GM18520 (cell line): Measurements from ENCODE around the gene FAM24A.
"Not testable (repeated sequence)": the region's sequence is repeated elsewhere in the genome, so short reads cannot be mapped to it uniquely, and the experiment has no call there.

ENCODE experiments used
- ATAC-seq: cut with Tn5 transposase; IDR thresholded peaks from one replicate; pipeline ENCODE4 v1.9.1; 2021; ENCODE audit not compliant: unreplicated experiment

FAM24A gene, protein sequence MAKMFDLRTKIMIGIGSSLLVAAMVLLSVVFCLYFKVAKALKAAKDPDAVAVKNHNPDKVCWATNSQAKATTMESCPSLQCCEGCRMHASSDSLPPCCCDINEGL

DNA sequence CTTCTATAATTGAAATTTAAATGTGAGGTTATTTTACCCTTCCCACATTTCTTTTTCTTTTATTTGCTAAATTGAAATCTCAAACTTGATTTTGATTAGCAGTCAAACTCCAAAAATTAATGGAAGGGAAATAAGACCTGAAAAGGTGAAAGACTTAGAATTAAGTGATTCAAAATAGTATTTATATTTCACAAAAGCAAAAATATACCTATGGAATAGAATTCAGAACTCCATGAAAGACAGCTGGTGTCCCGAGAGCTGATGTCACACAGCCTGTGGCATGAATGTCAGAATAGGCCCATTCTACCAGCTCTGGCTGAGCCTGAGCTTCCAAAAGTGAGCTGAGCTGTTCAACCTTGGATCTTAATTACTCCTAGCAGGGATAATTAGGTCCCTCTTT lies at the start of gene FAM24A:
FAM24A (plus strand) TSS at position 301 of the 400 bp plus-strand sequence. CDS start 1,025 bp downstream, outside the sequence.
- ATAC-seq = no peak

- no peak for ATAC-seq
Measured at GRCh38 chr10:122861711-122862161, 48.7 kb upstream of the FAM24A start.

- ATAC-seq = no peak
Measured at GRCh38 chr10:122863216-122864193, 46.9 kb upstream of the FAM24A start.

GRCh38 chr10:122864194-122864592 lies 46.2 kb upstream of the FAM24A start:
- no peak for ATAC-seq

GRCh38 chr10:122864901-122865300 lies 45.5 kb upstream of the FAM24A start:
- no peak for ATAC-seq

- ATAC-seq = not testable (repeated sequence)
Measured at GRCh38 chr10:122866757-122867482, 43.5 kb upstream of the FAM24A start.

GRCh38 chr10:122868768-122869167 lies 41.6 kb upstream of the FAM24A start:
- not testable (repeated sequence) for ATAC-seq

- ATAC-seq = not testable (repeated sequence)
Measured at GRCh38 chr10:122871947-122872346, 38.5 kb upstream of the FAM24A start.

- ATAC-seq = no peak
Measured at GRCh38 chr10:122875843-122876466, 34.5 kb upstream of the FAM24A start.

DNA sequence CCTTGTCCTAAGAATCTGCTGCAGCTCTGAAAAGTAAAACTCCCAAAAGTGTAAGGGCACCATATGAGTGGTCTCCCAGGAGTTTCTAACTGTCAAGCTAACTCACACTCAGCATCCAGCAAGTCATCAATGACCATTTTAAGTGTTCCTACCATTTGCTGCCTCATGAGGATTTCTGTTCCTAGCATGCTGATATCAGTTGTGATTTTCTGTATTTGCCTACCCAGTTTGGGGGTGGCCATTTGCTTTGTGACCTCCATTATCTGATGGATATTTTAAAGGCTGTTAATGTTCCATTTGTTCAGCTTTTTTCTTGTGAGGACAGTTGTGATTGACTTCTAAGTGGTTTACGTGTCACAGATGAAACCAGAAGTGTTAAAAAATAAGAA lies 33.9 kb upstream of the FAM24A start:
- no peak for ATAC-seq

GRCh38 chr10:122877264-122877663 lies 33.1 kb upstream of the FAM24A start:
- no peak for ATAC-seq

- ATAC-seq = no peak
Measured at GRCh38 chr10:122878799-122879338, 31.5 kb upstream of the FAM24A start.

DNA sequence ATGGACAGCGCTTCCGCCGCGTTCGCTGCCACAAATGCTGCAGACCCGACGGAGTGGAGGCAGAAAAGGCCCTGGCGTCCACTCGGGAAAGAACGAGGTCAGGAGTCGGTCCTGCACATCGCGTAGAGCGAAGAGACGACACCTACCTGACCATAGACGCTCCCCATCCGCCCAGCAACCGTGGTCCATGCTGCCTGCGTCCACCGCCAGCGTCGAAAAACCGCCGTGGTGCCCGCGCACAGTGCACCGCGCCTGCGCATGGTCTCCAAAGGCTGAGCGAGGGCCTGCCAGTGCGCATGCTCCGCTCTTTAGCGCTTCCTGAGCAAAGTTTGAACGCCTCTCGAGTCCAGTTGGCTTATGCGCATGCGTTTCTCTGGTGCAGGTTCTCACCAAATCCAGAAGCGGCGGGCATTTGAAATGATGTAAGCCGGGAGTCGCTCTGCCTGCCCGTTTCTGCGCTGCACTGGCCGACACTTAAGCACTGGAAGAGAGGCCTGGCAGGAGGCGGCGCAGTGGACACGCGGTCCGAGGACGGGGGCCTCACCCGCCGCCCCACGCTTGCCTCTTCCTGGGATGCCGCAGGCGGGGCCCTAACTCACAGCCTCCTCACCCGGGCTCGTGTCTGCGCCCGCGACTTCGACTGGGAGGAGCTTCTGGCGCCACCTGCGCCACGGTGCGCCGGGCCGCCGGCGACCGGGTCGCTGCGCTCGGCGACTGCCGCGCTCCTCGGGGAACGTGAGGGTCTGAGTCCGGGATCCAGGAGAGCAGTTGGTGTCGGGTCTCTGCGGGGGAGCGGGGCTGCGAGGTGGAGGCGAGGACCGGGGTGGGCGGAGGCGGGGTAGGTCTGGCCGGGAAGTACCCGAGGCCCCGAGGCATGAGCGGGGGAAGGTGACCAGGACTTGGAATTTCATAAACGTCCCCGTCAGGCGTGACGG lies 30.8 kb upstream of the FAM24A start, which contains the start of gene FAM24B:
FAM24B (minus strand) TSS at position 243 of the 935 bp plus-strand sequence. CDS start 29,066 bp downstream, outside the sequence.
- ATAC-seq = peak; percentile 59

GRCh38 chr10:122882766-122883165 lies 27.6 kb upstream of the FAM24A start:
- ATAC-seq = no peak

GRCh38 chr10:122884166-122884565 lies 26.2 kb upstream of the FAM24A start:
- no peak for ATAC-seq

DNA sequence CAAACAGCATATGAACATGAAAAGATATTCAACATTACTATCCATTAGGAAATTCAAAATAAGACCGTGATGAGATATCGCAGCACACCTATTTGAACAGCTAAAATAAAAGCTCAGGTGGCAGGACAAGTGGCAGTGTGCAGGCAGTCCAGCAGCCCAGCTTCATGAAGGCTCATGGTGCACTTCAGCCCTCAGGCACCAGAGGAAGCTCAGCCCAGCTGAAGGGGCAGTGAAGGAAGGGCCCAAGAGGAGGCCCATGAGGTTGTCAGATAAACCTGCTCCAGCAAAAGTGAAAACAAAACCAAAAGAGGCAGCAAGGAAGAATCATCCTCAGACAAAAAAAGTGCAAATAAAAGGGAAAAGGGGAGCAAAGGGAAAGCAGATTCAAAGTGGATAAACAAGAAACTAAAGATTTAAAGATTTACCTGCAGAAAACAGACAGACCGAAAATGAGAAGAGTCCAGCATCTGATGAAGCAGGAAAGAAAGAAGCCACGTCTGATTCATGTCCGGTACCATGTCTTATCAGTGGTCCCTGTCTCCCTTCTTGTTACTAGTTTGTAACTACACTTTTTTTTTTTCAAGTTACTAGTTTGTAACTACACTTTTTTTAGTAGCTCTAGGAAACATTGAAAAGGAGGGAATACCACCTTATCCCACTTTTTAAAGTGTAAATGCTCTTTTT lies 16.0 kb upstream of the FAM24A start:
- ATAC-seq = no peak

DNA sequence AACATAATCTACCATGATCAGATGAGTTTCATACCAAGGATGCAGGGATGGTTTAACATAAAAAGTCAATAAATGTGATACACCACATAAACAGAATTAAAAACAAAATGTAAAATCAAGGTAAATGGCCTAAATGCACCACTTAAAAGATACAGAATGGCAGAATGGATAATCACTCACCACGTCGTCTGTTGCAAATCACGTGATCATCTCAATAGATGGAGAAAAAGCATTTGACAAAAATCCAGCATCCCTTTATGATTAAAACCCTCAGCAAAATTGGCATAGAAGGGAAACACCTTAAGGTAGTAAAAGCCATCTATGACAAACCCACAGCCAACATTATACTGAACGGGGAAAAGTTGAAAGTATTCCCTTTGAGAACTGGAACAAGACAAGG lies 6.5 kb upstream of the FAM24A start:
- ATAC-seq = not testable (repeated sequence)

DNA sequence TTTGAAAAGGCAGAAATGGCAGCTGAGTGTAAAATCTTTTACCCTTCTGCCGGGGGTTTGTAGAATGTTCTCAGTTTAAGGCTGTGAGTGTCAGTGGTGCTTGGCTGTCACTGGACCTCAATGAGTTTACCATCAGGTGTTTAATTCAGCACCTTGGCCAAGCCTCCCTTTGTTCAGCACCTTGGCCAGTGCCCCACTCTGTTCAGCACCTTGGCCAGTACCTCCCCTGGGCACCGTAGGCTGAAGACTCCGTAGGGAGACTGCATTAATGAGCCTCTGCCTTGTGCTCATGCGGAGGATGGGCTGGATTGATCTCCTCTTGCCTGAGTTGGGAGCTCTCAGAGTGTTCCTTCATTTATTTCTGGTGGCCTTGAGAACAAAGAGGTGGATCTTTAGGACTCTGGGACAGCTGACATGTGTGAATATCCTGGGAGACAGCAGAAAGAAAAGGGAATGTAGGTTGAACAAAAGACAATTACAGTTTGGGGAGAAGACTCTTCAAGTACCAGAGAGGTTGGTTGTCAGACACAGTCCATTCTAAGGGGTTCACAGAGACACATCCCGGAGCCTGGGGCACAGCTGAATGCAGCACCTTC lies 1.6 kb downstream of the FAM24A start:
- ATAC-seq = no peak

DNA sequence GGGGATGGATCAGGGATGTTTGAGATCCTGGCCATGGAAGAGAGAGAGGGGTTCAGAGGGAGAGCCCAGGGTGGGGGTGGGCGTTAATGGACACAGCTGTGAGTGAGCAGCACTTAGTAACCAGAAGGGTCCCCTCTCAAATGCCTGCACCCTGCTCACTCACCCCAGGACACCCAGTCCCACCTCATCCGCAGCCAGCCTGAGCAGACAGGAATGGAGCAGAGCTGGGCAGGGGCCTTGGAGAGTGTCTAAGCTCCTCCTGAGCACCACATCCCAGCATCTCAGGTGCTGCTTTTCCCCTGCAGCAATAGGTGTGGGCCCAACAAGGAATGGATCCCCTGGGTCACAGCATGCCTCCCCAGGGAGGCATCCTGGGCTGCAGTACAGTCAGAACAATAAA lies 5.3 kb downstream of the FAM24A start:
- no peak for ATAC-seq
